GM18505 (cell line): Measurements from ENCODE around the gene THPO.
A peak's percentile ranks its signal among the peaks of the same experiment; 100 is the strongest.

ENCODE experiments used
- ATAC-seq: cut with Tn5 transposase; IDR thresholded peaks from one replicate; pipeline ENCODE4 v1.9.1; 2021; ENCODE audit not compliant: unreplicated experiment
- POLR2A ChIP-seq: IDR thresholded peaks from 4 replicates; pipeline ENCODE4 v1.6.1; 2011; ENCODE audit warnings: borderline replicate concordance; ENCODE audit not compliant: insufficient read depth, insufficient read length; ENCODE audit errors: extremely low read depth

The THPO gene

DNA sequence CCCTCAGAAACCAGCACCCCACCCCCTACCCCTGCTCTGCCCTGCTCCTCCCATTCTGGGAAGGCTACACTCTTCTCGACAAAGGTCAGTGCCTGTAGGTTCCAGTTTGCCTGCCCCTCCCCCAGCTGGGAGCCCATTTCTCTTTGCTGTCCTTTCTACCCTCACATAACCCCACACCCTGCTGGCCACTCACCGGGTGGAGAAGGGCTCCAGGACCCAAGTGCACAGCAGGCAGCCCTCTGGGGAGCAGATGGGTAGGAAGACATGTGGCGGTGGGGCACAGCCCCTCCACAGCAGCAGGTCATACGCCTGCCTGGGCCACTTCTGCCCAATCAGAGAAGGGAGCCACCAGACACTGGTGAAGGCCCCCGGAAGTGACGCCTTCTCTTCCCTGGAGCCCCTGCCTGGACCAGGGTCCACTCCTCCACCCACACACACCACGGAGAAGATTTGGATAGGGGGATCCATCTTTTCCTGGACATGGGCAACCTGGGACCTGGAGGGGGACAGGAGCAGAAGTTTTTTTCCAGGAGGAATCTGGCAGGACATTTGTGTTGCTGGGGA, at the start of gene THPO:
TSS of gene THPO (minus strand) at position 326 of the 564 bp plus-strand sequence. CDS start 1,948 bp downstream, outside the sequence.
- no peak for ATAC-seq
- TF ChIP-seq POLR2A = no peak

DNA sequence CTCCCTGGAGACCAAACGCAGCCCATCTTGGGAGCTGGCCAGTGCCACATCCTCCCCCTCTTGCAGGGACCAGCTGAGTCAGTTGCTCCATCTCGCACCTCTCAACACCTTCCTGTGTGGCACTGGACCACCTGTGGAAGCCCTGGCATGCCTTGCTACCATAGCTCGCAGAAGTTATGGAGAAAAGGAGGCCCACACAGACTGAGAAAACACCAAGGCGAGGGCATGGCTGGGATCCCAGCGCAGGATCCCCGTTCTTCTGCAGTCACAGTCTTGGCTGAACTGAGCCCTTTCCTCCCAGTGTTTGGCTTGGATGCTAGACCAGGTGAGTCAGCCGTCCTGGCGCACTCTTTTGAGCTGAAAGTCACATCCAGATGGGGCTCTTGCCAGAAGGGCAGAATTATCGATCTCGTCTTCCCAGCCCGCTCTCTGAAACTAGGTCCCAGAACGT, 48.7 kb upstream of the THPO start:
- no peak for TF ChIP-seq POLR2A
- no peak for ATAC-seq

DNA sequence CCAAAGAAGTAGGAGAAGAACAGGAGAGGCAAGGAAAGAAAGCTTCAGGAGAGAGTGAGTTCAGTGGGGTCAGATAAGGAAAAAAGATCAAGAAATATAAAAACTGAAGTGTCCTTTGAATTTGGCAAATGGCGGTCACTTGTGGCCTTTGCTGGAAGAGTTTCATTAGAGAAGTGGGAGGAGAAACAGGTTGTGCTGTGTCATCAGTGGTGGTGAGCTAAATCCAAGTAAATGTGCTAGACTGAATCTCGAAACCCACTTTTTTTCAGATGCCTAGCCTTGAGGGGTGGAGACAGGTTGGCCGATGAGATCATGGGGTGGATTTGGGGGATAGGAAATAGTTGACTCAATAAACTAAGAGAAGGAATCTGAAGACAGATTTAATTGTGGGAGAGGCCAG, 45.6 kb upstream of the THPO start:
- TF ChIP-seq POLR2A = no peak
- no peak for ATAC-seq

DNA sequence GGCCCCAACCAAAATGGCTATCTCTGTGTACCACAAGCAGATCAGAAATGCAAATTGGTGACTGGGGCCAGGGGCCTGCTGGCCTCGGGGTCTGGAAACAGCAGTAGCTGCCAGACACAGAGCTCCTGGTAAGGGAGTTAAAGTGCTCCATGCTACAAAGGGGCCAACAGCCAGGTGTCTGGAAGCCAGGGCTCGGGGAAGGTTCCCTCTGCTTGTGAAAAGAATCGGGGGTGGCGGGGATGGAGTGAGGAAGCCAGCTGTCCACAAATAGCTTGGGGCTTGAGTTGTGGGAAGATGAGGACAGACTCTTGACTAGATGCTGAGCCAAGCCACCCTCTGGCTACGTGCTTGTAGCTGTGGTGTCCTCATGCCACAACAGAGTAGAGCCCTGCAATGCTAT, 41.2 kb upstream of the THPO start:
- ATAC-seq = no peak
- no peak for TF ChIP-seq POLR2A

DNA sequence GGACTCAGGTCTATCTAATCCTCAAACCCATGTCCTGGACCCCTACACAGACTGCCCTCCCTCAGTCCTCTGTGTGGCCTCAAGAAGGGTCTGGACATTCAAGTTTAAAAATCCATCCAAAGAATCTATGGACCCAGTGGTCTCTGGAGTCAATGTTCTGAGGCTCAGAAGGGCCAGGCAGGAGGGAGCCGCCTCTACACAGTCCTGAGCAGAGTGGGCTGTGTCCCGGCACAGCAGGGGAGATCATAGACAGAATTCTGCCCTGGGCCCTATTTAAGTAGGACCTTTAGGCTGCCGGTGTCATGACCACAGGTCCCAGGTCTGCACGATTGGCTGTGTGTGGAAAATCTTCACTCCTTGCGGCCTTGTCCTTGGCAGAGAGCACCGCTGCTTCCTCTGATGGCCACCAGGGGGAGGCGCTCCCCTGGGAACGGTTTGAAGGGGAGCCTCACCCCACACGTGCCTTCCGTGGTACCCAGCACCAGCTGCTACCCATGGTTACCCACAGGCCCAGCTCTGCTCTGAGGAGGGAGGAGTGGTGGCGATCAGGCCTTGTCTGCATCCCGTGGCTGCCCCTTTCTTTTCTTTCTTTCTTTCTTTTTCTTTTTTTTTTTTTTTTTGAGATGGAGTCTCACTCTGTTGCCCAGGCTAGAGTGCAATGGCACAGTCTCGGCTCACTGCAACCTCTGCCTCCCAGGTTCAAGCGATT, 39.8 kb upstream of the THPO start:
- peak; percentile 48 for ATAC-seq
- no peak for TF ChIP-seq POLR2A

DNA sequence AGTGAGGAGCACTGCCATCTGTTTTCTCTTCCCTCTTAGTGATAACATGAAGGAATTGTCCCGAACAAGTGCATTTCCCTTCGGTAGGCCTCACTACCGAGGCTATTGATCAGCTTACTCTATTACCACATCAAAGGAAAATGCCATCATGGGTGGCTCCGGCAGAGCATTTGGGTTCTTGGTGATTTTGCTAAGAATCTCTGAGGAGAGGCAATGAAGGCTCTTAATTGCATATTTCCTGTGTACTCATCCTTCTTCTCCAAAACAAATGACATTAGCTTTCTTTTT, 37.1 kb upstream of the THPO start:
- ATAC-seq = no peak
- TF ChIP-seq POLR2A = no peak

DNA sequence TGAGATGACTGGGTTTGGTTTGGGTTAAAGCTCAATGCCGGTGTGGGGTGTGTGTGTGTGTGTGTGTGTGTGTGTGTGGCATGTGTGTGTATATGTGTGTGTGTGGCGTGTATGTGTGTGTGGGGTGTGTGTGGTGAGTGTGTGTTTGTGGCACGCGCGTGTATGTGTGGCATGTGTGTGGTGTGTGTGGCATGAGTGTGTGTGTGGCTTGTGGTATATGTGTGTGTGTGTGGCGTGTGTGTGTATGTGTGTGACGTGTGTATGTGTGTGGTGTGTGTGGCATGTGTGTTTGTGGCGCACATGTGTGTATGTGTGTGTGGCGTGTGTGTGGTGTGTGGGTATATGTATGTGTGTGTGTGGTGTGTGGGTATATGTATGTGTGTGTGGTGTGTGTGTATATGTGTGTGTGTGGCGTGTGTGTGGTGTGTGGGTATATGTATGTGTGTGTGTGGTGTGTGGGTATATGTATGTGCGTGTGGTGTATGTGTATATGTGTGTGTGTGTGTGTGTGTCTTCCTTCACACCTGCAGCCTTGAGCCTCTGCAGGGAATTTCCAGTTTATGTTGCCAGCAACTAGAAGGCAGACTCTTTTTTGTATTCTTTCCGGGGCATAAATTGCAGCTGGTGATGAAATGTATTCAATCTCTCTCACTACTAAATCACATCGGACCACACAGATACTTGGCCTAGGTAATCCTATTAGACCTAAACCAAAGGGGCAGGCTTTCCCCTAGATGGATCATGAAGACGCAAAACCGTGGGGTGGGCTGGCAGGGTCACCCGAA, 36.6 kb upstream of the THPO start:
- no peak for TF ChIP-seq POLR2A
- no peak for ATAC-seq

DNA sequence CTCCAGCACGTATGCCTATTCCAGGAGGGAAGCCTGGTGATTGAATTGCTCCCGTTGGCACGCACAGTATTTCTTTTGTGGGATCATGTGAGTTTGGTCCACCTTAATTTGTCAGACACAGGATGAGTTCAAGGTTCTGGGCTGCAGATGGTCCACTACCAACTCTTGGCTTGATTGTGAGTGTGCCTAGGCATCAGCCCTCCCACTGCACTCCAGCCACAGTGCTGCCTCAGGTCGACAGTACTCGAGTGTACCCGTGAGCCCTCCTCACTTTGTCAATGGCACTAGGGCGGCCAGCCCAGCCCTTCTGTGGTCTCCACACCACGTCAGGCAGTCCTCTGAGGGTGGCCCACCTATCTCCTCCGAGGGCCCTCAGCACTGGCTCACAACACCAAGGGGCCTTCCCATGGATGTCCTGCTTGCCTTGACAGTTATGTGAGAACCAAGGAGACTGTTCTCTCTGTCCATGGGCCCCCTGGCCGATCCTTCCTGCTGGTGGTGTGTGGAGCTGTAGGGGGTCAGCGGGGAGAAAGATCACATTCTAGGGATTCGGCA, 32.0 kb upstream of the THPO start:
- ATAC-seq = no peak
- no peak for TF ChIP-seq POLR2A

DNA sequence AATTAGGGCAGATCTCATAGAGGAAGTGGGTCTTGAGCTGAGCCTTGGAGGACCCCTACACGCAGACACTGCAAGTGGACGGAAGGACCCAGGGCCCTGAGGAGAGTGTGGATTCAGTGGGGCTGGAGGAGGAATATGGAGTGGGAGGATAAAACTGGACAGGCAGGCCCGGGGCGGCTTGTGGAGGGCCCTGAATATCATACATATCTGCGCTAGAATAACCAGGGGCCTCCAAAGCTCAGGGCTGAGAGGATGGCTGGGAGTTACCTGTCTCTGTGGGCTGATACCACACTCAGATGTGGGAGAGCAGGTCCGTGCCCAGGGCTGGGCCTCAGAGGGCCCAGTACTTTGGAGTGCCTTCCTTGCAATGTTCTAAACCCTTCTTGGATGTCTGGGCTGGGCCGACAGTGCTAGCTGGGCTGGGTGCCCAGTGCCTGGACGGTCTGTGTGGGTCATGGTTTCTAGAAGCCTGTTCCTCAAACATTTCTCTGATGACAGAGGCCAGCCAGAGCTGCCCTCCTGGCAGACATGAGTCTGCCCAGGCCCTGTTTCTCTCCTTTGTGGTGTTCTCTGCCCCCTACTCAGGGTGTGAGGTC, 31.4 kb upstream of the THPO start:
- no peak for TF ChIP-seq POLR2A
- ATAC-seq = no peak

DNA sequence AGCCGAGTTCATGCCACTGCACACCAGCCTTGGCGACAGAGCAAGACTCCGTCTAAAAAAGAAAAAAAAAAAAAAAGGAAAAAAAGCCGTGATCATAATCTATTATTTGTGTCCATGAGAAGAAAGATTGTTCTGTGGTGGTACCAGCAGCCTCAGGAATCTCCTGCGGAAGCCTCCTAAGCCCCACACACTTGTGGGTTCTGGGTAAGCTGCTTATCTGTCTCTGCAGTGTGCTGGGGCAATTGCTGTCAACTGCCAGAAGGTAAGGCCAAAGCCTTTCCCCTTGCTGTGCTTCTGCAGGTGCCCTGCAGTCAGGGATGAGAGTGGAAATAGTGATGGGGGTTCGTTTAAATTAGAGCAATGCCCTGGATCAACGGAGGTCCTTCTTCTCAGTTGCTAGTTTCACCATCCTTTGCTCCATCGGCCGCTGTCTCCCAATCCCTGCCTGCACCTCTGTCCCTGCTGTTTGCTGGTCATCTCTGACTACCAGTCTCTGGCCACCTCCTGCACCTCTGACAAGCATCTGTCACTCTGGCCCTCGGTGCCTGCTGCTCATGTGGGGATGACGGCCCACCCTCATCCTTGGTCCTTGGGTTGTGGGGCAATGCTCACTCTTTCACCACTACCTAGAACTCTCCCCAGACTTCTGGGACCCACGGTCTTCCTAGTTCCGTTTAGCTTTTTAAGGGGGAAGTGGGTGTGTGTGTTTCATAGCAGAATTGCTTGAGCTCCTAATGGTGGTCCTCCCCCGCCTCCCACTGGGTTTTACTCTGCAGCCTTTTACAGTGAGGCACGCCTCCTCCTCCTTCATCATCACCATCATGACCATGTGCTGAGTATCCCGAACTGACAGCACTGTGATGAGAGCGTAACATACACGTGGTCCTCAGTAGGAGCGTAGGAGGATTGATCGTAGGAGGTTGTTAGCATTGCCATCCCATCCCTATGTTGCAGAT, 27.3 kb upstream of the THPO start:
- TF ChIP-seq POLR2A = no peak
- ATAC-seq = no peak

DNA sequence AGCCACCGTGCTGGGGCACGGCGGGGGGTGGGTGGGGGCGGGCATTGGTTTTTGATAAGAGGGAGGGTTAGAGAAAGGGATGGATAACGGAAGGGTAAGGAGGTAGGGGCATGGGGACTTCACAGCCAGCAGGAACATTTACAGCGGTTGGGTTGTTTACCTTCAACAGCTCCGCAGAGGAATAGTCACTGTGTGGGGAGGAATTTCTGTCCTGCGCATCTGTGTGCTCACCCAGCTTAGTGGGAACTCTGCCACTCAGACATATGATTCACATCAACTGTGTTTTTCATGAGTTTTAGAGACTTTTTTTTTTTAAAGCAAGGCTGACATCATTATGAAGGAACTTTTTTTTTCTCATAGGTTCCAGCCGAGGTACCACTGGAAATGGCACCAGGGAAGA, 21.4 kb upstream of the THPO start:
- ATAC-seq = no peak
- TF ChIP-seq POLR2A = no peak

DNA sequence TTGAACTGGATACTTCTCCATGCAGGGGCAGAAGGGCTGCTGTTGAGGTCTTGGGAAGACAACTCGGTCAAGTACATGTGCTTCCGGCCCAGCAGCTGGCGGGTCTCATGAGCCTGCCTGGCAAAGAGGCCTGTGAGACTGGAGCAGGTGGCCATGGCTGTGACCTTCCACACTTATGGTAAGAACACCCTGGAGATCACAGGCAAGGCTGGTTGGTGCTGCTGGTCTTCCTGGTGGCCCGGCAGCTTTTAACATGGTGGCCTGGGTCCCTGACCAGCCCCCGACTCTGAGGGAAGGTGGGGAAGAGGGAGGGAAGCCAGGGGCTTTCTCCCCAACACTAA, 17.3 kb upstream of the THPO start:
- no peak for TF ChIP-seq POLR2A
- no peak for ATAC-seq

DNA sequence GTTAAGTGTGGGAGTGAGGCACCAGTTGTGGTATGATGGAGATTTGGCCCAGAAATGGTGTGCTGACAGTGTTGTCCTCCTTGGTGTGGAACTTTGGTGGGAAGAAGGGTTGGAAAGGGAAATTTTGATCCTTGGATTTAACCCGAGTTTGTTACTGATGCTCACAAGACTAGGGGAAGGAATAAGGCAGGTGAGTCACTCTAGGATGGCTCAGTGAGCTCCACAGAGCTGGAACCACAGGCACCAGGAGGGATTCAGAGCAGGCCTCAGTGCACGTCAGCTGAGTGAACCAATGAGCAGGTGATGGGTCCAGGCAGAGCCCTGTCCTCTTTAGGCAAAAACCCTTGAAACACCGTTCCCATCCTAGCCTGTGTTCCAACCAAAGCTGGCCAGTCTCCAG, 13.3 kb upstream of the THPO start:
- TF ChIP-seq POLR2A = no peak
- ATAC-seq = no peak

DNA sequence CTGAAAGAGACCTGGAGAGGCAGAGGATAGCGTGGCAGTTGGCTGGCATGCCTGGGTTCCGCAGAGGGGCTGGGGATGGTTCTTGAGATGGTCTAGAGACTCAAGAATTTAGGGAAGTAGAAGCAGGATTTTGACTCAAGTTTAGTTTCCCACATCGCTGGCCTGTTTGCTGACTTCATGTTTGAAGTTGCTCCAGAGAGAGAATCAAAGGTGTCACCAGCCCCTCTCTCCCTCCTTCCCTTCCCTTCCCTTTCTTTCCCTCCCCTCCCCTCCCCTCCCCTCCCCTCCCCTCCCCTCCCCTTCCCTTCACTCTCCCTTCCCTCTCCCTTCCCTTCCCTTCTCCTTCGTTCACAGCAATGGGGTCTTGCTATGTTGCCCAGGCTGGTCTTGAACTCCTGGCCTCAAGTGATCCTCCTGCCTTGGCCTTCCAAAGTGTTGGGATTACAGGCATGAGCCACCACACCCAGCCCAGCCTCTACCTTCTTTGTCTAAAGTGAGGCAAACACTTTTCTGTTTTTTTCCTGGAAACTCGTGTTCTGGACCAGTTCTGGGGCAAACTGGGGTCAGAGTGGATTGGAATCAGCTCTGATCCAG, 12.0 kb upstream of the THPO start:
- ATAC-seq = no peak
- TF ChIP-seq POLR2A = no peak
